ENCODE data around the gene KRTAP4-2.
"Not testable (repeated sequence)": the region's sequence is repeated elsewhere in the genome, so short reads cannot be mapped to it uniquely, and the experiment has no call there.

Gene KRTAP4-2

GRCh38 chr17:41177727-41178271 lies at the start of gene KRTAP4-2:
TSS of gene KRTAP4-2 (minus strand) at chr17:41178221. CDS start at chr17:41178164, 57 bp downstream.
- no peak for DNase-seq

GRCh38 chr17:41226598-41227095 lies 48.6 kb upstream of the KRTAP4-2 start, which contains the start of gene KRTAP9-2:
TSS of gene KRTAP9-2 (plus strand) at chr17:41226648. CDS start at chr17:41226655, 7 bp downstream.
- not testable (repeated sequence) for DNase-seq

GRCh38 chr17:41226051-41226450 lies 48.0 kb upstream of the KRTAP4-2 start:
- DNase-seq: no peak

- DNase-seq: peak; percentile 15
Observed at GRCh38 chr17:41223821-41224220, 45.8 kb upstream of the KRTAP4-2 start.

DNA sequence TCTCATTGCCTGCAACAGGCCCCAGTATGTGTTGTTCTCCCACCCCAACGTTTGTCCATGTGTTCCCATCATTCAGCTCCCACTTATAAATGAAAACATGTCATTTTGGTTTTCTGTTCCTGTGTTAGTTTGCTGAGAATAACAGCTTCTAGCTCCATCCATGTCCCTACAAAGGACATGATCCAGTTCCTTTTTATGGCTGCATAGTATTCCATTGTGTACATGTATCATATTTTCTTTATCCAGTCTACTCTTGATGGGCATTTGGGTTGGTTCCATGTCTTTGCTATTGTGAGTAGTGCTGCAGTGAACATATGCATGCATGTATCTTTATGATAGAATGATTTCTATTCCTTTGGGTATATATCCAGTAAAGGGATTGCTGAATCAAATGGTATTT lies 37.7 kb upstream of the KRTAP4-2 start:
- DNase-seq: no peak

DNA sequence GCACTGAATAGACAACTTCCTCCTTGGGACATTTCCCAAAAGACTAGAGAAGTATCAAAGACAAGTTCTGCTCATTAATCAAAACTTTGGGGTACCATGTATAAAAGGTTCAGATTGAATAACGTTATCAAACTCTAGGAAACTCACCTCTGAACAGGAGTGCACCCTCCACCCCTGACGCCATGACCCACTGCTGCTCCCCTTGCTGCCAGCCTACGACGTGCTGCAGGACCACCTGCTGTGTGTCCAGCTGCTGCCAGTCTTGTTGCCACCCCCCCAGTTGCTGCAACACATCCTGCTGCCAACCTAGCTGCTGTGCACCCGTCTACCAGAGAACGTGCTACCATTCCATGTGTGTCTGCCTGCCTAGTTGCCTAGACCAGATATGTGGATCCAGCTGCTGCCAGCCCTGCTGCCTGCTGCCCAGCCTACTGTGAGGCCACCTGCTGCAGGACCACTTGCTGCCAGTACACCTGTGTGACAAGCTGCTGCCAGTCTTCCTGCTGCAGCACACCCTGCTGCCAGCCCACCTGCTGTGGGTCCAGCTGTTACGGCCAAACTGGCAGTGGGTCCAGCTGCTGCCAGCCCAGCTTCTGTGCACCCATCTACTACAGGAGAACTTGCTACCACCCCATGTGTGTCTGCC lies 34.6 kb upstream of the KRTAP4-2 start:
- no peak for DNase-seq

DNA sequence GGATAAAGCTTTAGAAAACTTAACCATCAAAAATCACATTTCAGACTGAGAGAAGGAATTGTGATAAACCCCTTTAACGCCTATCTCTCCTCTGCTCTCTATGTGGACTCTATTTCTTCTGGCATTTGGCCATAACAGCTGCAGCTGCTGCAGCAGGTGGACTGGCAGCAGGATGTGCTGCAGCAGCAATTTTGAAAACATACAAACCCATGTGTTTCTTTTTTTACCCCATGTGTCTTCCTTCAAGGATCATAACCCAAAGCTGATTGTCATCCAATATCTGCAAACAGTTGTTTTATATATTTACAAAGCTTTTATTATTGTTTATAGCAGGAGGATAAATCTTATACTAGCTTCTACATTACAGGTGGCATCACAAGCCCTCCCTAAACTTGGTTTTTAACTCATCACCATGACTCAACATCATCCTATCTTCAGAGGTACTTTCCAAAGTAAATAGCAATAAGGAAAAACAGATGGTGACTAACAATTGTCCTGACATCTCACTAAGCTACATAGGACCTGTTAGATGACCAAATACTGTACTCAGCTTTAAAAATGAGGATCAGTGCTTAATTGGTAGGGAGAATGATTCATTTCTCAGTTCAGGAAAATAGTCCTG lies 33.9 kb upstream of the KRTAP4-2 start:
- peak; percentile 39 for DNase-seq

- no peak for DNase-seq
Observed at GRCh38 chr17:41199421-41200078, 21.5 kb upstream of the KRTAP4-2 start.

- DNase-seq: no peak
Observed at GRCh38 chr17:41196068-41196467, 18.0 kb upstream of the KRTAP4-2 start.

- no peak for DNase-seq
Observed at GRCh38 chr17:41190328-41190727, 12.3 kb upstream of the KRTAP4-2 start.

GRCh38 chr17:41189837-41190318 lies 11.9 kb upstream of the KRTAP4-2 start, which contains the start of gene KRTAP9-1:
TSS of gene KRTAP9-1 (plus strand) at chr17:41189887. CDS start at chr17:41189887, 0 bp downstream.
- DNase-seq: not testable (repeated sequence)

GRCh38 chr17:41186872-41187271 lies 8.9 kb upstream of the KRTAP4-2 start:
- DNase-seq: no peak

- DNase-seq: no peak
Observed at GRCh38 chr17:41185001-41185400, 7.0 kb upstream of the KRTAP4-2 start.

GRCh38 chr17:41184480-41184961 lies 6.5 kb upstream of the KRTAP4-2 start, which contains the start of gene KRTAP4-1:
TSS of gene KRTAP4-1 (minus strand) at chr17:41184911. CDS start at chr17:41184854, 57 bp downstream.
- DNase-seq: no peak

GRCh38 chr17:41178843-41179616 lies 1.0 kb upstream of the KRTAP4-2 start:
- DNase-seq: peak; percentile 50

DNA sequence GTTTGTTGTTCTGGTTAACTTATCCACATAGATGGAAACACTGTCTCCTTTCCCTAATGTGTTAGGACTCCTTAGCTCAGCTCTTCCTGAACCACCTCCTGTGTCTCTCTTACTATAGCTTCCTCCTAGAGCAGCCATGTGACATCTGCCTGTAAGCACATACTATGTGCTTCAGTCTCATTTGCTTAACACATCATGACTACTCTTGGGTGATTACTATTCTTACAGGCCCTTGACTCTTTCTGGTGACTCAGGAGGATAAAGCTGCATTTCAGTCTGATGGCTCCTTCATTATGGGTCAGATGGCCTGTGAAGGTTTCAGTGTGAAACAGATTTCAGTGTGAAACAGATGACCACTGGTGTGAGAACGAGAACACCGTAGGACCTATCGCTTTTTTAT lies 320 bp upstream of the KRTAP4-2 start:
- peak; percentile 47 for DNase-seq

GRCh38 chr17:41176744-41177387 lies 1.2 kb downstream of the KRTAP4-2 start:
- no peak for DNase-seq

- peak; percentile 31 for DNase-seq
Observed at GRCh38 chr17:41171886-41172285, 6.1 kb downstream of the KRTAP4-2 start.

GRCh38 chr17:41168121-41168520 lies 9.9 kb downstream of the KRTAP4-2 start, which contains the start of gene KRTAP4-3:
TSS of gene KRTAP4-3 (minus strand) at chr17:41168221. CDS start at chr17:41168172, 49 bp downstream.
- DNase-seq: no peak

- no peak for DNase-seq
Observed at GRCh38 chr17:41167561-41167960, 10.5 kb downstream of the KRTAP4-2 start.

DNA sequence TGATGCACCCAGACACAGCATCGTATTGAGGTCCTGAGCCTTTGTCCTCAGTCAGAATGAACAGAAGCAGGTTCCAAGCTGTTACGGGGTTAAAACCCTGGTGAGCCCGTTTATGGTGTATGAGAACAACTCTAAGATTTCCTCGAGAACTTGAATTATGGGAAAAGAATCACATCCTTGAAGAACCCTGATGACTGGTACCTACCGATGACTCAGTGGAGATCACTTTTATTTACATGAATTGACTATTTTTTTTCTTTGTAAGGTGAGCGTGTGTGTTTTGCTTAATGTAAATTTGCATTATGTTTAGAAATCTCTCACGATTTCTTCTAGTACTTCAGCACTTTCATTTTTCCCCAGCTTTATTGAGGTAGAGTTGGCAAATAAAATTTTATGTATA lies 14.2 kb downstream of the KRTAP4-2 start:
- peak; percentile 5 for DNase-seq
